Hepatocyte (in vitro differentiated cells): Measurements from ENCODE around the gene SCFD2. TPM values are rescaled to one million over a fixed set of nuclear protein-coding genes. Genes with fewer than 3 reads are reported as not detected.

ENCODE experiments used
- DNase-seq: peaks from one replicate; pipeline ENCODE4 v3.0.0-alpha.2; 2016; ENCODE audit warnings: low spot score
- H2AFZ ChIP-seq: fragments of 200-600 bp; sonication (generic); 2 replicates; pipeline ENCODE4 v1.6.0; 2016; ENCODE audit warnings: antibody characterized with exemption, mild to moderate bottlenecking
- H3K27ac ChIP-seq: fragments of 200-600 bp; sonication (generic); 2 replicates; pipeline ENCODE4 v1.5.1; 2016; ENCODE audit warnings: mild to moderate bottlenecking
- H3K27me3 ChIP-seq: fragments of 200-600 bp; sonication (generic); 2 replicates; pipeline ENCODE4 v1.6.1; 2016
- H3K36me3 ChIP-seq: fragments of 200-600 bp; sonication (generic); replicated peaks from 2 replicates; pipeline ENCODE4 v1.5.1; 2016; ENCODE audit warnings: low read depth; ENCODE audit not compliant: insufficient read depth
- H3K4me1 ChIP-seq: fragments of 200-600 bp; sonication (generic); 2 replicates; pipeline ENCODE4 v1.5.1; 2016; ENCODE audit warnings: mild to moderate bottlenecking, moderate library complexity; ENCODE audit not compliant: insufficient read depth
- H3K4me2 ChIP-seq: fragments of 200-600 bp; sonication (generic); 2 replicates; pipeline ENCODE4 v1.6.0; 2016
- H3K4me3 ChIP-seq: fragments of 200-600 bp; sonication (generic); 2 replicates; pipeline ENCODE4 v1.5.1; 2016; ENCODE audit warnings: mild to moderate bottlenecking
- H3K79me2 ChIP-seq: fragments of 200-600 bp; sonication (generic); 2 replicates; pipeline ENCODE4 v1.6.0; 2017; ENCODE audit warnings: mild to moderate bottlenecking
- H3K9me2 ChIP-seq: fragments of 200-600 bp; sonication (generic); replicated peaks from 2 replicates; pipeline ENCODE4 v1.6.0; 2017; ENCODE audit warnings: mild to moderate bottlenecking; ENCODE audit not compliant: insufficient read depth
- H3K9me3 ChIP-seq: fragments of 200-600 bp; sonication (generic); 2 replicates; pipeline ENCODE4 v1.5.1; 2016; ENCODE audit warnings: low read depth, mild to moderate bottlenecking
- H4K20me1 ChIP-seq: fragments of 200-600 bp; sonication (generic); 2 replicates; pipeline ENCODE4 v1.6.0; 2016; ENCODE audit warnings: mild to moderate bottlenecking; ENCODE audit not compliant: insufficient read depth, poor library complexity, severe bottlenecking
- EZH2 ChIP-seq: fragments of 200-600 bp; sonication (generic); IDR thresholded peaks from 2 replicates; pipeline ENCODE4 v1.6.1; 2016; ENCODE audit warnings: antibody characterized with exemption, mild to moderate bottlenecking, borderline replicate concordance
- EZH2phosphoT487 ChIP-seq: fragments of 200-600 bp; sonication (generic); IDR thresholded peaks from one replicate; pipeline ENCODE4 v1.6.1; 2018; ENCODE audit warnings: antibody characterized with exemption, mild to moderate bottlenecking, low read depth, moderate library complexity; ENCODE audit not compliant: unreplicated experiment, severe bottlenecking
- WGBS: methylation state at CpG from one replicate; pipeline ENCODE4 v1.1.6; 2016; ENCODE audit warnings: low lambda C conversion rate; ENCODE audit errors: missing lambda C conversion rate; 5-methylcytosine and 5-hydroxymethylcytosine counted together
- polyA plus RNA-seq: library from polyadenylated mRNA; unstranded; fragments of >200 nt; fragmentation: Nextera tagmentation; extraction: Ambion mirVana; gene quantifications from 2 replicates; pipeline ENCODE4 v1.2.1, GENCODE V29; 2016
- total RNA-seq: library from RNA; depleted of rRNA; stranded (reverse); fragments of >200 nt; gene quantifications from 2 replicates; pipeline ENCODE4 v1.2.3, GENCODE V29; 2014
- TF ChIP-seq, protein P1 (sequence below): fragments of 200-600 bp; sonication (generic); IDR thresholded peaks from 2 replicates; pipeline ENCODE4 v1.5.1; 2016; ENCODE audit warnings: antibody characterized with exemption, mild to moderate bottlenecking; ENCODE audit not compliant: poor library complexity

The SCFD2 gene
- total and polyA plus RNA-seq, 2 experiments from 2014 or later: 8.4 to 15.7 TPM

DNA sequence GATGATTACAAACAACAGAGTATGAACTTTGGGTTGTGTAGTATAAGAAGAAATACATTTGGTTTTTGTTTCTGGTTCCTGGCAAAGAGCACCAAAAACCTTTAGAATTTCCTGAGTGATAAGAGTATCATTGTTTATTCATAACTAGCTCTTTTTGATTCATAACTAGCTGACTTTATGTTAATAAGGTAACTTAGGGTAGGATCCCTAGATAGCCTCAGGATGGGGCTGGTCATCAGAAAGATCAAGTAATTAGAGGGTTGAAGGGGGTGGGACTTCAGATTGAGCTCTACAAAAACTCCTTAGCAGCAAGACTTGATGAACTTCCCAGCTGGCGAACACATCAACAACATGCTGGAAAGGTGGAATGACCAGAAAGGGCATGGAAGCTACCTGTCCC is 166.5 kb downstream of the SCFD2 start:
- H3K36me3 ChIP-seq: no peaks in the 10 kb centered on the region
- no peak overlapping the region for H2AFZ ChIP-seq
- H3K4me2 ChIP-seq: no peak overlapping the region
- TF ChIP-seq EZH2 (no peak), EZH2phosphoT487 (no peak)
- TF ChIP-seq, protein P1, sequence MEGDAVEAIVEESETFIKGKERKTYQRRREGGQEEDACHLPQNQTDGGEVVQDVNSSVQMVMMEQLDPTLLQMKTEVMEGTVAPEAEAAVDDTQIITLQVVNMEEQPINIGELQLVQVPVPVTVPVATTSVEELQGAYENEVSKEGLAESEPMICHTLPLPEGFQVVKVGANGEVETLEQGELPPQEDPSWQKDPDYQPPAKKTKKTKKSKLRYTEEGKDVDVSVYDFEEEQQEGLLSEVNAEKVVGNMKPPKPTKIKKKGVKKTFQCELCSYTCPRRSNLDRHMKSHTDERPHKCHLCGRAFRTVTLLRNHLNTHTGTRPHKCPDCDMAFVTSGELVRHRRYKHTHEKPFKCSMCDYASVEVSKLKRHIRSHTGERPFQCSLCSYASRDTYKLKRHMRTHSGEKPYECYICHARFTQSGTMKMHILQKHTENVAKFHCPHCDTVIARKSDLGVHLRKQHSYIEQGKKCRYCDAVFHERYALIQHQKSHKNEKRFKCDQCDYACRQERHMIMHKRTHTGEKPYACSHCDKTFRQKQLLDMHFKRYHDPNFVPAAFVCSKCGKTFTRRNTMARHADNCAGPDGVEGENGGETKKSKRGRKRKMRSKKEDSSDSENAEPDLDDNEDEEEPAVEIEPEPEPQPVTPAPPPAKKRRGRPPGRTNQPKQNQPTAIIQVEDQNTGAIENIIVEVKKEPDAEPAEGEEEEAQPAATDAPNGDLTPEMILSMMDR: no peak
- no peaks in the 10 kb centered on the region for H3K9me2 ChIP-seq
- H3K79me2 ChIP-seq: no peaks in the 10 kb centered on the region
- no peaks in the 10 kb centered on the region for H3K27me3 ChIP-seq
- H3K4me1 ChIP-seq: no peaks in the 10 kb centered on the region
- H4K20me1 ChIP-seq: no peaks in the 10 kb centered on the region
- DNase-seq: no peak
- 100% methylated on average over 1 of the region's 1 CpG for WGBS
- no peaks in the 10 kb centered on the region for H3K9me3 ChIP-seq
- no peak overlapping the region for H3K27ac ChIP-seq
- H3K4me3 ChIP-seq: no peak overlapping the region

DNA sequence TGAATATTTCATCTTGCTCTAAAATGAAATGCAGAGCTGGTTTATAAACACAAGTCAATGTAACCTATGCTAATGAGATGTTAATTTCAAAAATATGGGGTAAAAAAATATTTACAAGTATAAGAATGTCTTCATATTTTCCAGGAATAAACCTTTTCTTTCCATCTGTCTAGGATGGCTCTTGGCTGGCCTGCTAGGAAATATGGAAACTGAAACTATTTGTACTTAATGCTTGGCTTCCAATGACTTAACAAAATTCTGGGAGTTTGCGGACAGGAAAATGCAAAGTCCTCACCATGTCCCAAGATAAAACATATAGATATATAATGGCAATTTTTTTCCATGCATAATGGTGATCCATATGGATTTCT is 168.1 kb downstream of the SCFD2 start:
- 89% methylated on average over 1 of the region's 1 CpG for WGBS
- H3K4me2 ChIP-seq: no peak overlapping the region
- no peaks in the 10 kb centered on the region for H3K4me1 ChIP-seq
- no peak overlapping the region for H3K4me3 ChIP-seq
- no peaks in the 10 kb centered on the region for H4K20me1 ChIP-seq
- no peaks in the 10 kb centered on the region for H3K79me2 ChIP-seq
- H3K9me3 ChIP-seq: no peaks in the 10 kb centered on the region
- no peak overlapping the region for H2AFZ ChIP-seq
- no peaks in the 10 kb centered on the region for H3K36me3 ChIP-seq
- TF ChIP-seq EZH2phosphoT487 (no peak), EZH2 (no peak)
- TF ChIP-seq, protein P1: no peak
- no peak overlapping the region for H3K27ac ChIP-seq
- no peaks in the 10 kb centered on the region for H3K9me2 ChIP-seq
- no peak for DNase-seq
- H3K27me3 ChIP-seq: no peaks in the 10 kb centered on the region

DNA sequence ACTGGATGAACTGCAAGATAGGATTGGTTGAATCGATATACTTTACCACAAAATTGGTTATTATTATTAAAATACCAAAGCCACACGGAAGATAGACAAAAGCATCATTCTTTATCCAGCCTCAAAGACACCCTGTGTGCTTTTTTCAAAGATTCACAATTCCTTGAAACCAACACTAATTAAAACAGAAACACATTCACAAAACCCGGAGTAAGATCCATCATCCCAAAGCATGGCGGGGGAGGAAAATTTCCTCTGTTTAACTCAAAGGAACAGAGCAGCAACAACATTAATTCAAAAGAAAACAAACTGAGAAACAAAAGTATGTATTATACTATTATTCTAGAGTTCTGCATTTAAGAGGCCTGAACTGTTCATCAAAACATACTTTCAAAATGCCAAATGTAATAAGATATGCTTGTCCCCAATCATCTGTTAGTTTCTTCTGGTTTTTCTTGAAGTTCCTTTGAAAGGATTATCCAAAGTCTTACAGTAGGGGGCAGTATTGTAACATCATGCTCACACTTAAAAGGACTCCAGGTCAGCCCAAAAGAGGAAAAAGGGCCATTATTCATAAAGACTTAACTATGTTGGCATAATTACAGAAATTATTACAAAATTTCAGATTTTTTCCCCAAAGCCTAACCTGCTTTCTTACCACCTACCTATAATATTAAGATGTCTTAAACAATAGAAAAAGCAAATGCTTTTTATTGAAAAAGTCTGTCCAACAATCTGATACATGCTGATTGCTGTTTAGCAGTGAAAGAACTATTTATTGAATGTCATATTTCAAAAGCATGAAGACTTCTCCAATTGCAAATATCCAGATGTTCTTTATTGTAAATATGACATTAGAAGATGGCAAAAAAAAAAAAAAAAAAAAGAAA is 168.7 kb downstream of the SCFD2 start:
- H2AFZ ChIP-seq: no peak overlapping the region
- H3K79me2 ChIP-seq: no peaks in the 10 kb centered on the region
- H3K4me3 ChIP-seq: no peak overlapping the region
- WGBS: 54% methylated on average over 4 of the region's 4 CpGs
- H3K9me2 ChIP-seq: no peaks in the 10 kb centered on the region
- H3K4me1 ChIP-seq: no peaks in the 10 kb centered on the region
- H3K36me3 ChIP-seq: no peaks in the 10 kb centered on the region
- H3K9me3 ChIP-seq: no peaks in the 10 kb centered on the region
- DNase-seq: peak; percentile 84
- H3K27ac ChIP-seq: peak overlapping the region; percentile 72
- TF ChIP-seq EZH2: no peak
- TF ChIP-seq, protein P1: peak; percentile 79
- H4K20me1 ChIP-seq: no peaks in the 10 kb centered on the region
- H3K4me2 ChIP-seq: peak overlapping the region; percentile 61
- H3K27me3 ChIP-seq: no peaks in the 10 kb centered on the region
